ENCODE data around the gene DPP6. TPM values are rescaled to one million over a fixed set of nuclear protein-coding genes. Genes with fewer than 3 reads are reported as not detected.

Gene DPP6
- total RNA-seq, 1 donor from 2014 or later = not detected

DNA sequence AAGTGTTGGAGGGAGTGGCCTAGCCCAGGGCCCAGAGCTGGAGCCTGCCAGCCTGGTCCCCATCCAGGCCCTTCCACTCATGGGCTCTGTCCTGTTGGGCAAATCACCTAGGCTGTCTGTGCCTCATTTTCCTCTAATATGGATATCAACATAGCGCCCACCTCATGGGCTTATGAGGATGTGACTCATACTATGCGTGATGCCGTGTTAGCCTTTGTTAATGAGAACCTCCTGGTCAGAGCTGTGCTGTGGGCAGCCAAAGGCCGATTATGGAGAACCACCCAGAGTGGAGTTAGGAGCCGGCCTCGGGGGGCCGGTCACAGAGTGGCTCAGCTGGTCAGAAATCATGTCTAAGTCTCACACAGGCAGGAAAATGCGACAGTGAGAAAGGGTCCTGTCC lies 644.4 kb downstream of the DPP6 start:
- Mint-ChIP-seq H3K27ac (no peak overlapping the region), H3K27me3 (no peaks in the 10 kb centered on the region), H3K4me3 (no peak overlapping the region), H3K9me3 (peaks cover 5% of the 10 kb centered on the region), H3K4me1 (no peaks in the 10 kb centered on the region), H3K36me3 (ENCODE audit: low read depth) (no peaks in the 10 kb centered on the region)
- no peak for DNase-seq
- intact Hi-C loops (cut with micrococcal nuclease) = no loop called here
- ATAC-seq (ENCODE audit: low read depth) = no peak
- TF ChIP-seq, protein P1, sequence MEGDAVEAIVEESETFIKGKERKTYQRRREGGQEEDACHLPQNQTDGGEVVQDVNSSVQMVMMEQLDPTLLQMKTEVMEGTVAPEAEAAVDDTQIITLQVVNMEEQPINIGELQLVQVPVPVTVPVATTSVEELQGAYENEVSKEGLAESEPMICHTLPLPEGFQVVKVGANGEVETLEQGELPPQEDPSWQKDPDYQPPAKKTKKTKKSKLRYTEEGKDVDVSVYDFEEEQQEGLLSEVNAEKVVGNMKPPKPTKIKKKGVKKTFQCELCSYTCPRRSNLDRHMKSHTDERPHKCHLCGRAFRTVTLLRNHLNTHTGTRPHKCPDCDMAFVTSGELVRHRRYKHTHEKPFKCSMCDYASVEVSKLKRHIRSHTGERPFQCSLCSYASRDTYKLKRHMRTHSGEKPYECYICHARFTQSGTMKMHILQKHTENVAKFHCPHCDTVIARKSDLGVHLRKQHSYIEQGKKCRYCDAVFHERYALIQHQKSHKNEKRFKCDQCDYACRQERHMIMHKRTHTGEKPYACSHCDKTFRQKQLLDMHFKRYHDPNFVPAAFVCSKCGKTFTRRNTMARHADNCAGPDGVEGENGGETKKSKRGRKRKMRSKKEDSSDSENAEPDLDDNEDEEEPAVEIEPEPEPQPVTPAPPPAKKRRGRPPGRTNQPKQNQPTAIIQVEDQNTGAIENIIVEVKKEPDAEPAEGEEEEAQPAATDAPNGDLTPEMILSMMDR (IDR thresholded peaks at IDR 0.05) = no peak
- ChIA-PET POLR2A (no interaction called here), CTCF (no interaction called here)

DNA sequence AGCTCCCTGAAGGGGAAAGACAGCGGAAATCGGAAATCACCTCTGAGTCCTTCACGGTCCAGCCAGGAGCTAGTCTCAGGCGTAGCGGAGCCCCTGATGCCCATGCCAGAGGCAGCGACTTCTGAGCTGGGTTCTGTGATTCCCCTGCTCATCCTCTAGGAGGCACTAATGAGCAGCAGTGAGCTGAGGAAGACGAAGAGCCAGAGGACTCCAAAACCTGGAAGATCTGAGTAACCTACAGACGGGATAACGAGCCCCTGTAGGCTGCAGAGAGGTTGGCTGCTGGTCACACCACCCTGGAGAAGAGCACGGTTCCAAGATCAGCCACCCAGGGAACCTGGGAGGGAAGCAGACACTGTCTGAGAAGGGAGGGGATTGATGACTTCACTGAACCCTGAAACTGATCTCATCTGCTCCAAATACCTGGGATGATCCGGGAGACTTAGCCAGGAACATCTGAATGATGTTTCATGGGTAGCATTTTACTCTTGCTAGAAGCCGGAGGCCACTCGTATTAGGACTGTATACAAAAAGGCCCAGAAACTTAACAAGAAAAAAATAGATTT lies 646.6 kb downstream of the DPP6 start:
- Mint-ChIP-seq H3K27ac (no peak overlapping the region), H3K36me3 (ENCODE audit: low read depth) (no peaks in the 10 kb centered on the region), H3K4me3 (no peak overlapping the region), H3K9me3 (peaks cover 5% of the 10 kb centered on the region), H3K27me3 (no peaks in the 10 kb centered on the region), H3K4me1 (no peaks in the 10 kb centered on the region)
- ChIA-PET POLR2A (no interaction called here), CTCF (no interaction called here)
- no peak for ATAC-seq (ENCODE audit: low read depth)
- intact Hi-C loops (cut with micrococcal nuclease) = no loop called here
- DNase-seq = no peak
- TF ChIP-seq, protein P1 (IDR thresholded peaks at IDR 0.05) = no peak

DNA sequence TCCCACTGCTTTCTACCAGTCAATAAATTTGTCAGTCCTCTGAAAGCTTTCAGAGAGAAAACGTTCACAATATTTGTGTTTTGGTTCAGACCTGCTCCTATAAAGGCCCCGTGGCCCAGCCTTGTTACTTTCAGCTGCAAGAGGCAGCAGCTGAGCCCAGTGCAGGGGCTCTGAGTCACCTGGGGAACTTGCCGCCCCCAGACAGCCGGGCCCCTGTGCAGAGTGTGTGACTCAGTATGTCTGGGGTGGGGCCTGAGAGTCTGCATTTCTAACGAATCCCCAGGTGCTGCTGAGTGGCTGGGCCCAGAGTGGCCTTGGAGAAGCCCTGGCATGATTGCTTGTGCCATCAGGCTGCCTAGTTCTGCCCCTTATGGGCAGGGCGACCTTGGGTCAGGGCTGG lies 647.2 kb downstream of the DPP6 start:
- ATAC-seq (ENCODE audit: low read depth) = no peak
- POLR2A ChIA-PET = no interaction called here

DNA sequence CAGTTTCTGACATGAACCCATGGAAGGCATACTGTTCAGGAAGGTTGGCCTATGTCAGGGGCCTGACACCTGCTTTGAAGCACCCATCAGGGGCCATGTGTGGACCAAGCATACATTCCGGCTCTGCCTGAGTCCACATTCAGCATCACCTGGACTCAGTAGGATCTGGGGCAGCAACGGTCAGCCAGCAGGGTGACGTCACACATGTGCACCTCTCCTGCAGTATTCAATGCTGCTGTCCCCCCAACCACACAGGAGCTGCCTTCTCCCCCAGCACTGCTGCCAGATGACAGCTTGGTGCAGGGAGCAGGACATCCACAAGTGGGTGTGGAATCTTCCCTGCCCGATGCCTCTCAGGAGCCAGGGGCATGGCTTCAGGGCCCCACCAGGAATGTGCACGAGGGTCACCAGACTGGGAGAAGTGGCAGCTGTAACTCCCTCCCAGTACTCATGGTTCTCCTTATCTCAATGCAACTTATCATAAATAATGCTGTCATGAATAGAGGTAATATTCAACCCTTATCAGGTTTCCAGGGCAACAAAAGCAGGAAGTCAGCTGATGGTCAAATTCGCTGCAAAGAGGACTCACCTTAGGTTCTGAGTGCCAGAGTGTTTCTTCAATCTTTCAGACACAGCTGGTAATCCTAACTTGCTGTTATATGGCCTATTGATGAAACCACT lies 657.8 kb downstream of the DPP6 start:
- Mint-ChIP-seq H3K27ac (no peak overlapping the region), H3K4me3 (no peak overlapping the region), H3K27me3 (no peaks in the 10 kb centered on the region), H3K4me1 (no peaks in the 10 kb centered on the region), H3K9me3 (peaks cover 12% of the 10 kb centered on the region), H3K36me3 (ENCODE audit: low read depth) (no peaks in the 10 kb centered on the region)
- ChIA-PET POLR2A (no interaction called here), CTCF (no interaction called here)
- DNase-seq = no peak
- intact Hi-C loops (cut with micrococcal nuclease) = no loop called here
- TF ChIP-seq, protein P1 (IDR thresholded peaks at IDR 0.05) = no peak
- ATAC-seq (ENCODE audit: low read depth) = no peak

More for the DNA sequence above, 647.2 kb downstream of the DPP6 start:
- DNase-seq = no peak
- Mint-ChIP-seq H3K4me3 (no peak overlapping the region), H3K27ac (no peak overlapping the region), H3K36me3 (ENCODE audit: low read depth) (no peaks in the 10 kb centered on the region), H3K27me3 (no peaks in the 10 kb centered on the region), H3K9me3 (peaks cover 9% of the 10 kb centered on the region), H3K4me1 (no peaks in the 10 kb centered on the region)
- TF ChIP-seq, protein P1 (IDR thresholded peaks at IDR 0.05) = no peak
- CTCF ChIA-PET = no interaction called here
- intact Hi-C loops (cut with micrococcal nuclease) = no loop called here

DNA sequence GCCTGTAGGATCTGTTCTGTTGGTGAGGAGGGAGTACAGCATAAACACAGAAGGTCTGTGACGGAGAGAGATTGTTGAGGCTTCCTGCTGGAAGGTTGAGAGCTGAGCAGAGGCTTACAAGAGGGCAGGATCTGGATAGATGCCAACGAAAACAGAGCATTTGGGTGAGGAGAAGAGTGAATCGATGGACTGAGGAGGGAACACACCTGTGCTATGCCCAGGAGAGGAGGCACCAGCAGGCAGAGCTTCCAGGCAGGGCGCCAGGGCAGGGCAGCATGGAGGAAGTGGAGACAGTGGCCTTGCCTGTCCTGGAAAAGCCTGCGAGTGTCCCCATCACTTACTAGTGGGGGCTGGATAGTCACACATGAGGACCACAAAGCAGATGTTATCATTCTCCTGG lies 667.8 kb downstream of the DPP6 start:
- intact Hi-C loops (cut with micrococcal nuclease) = no loop called here
- CTCF ChIA-PET = no interaction called here
- TF ChIP-seq, protein P1 (IDR thresholded peaks at IDR 0.05) = no peak
- ATAC-seq (ENCODE audit: low read depth) (no peak), DNase-seq (no peak)
- POLR2A ChIA-PET = no interaction called here
- no peaks in the 10 kb centered on the region for H3K27me3 Mint-ChIP-seq
- H3K36me3 Mint-ChIP-seq (ENCODE audit: low read depth) = no peaks in the 10 kb centered on the region
- no peak overlapping the region for H3K27ac Mint-ChIP-seq
- H3K9me3 Mint-ChIP-seq = peaks cover 3% of the 10 kb centered on the region
- no peaks in the 10 kb centered on the region for H3K4me1 Mint-ChIP-seq
- no peak overlapping the region for H3K4me3 Mint-ChIP-seq

Measured in activated B cell treated with CpG ODN at 0.5 μM for 24 hours (primary cell).